ENCODE measurements around the gene DUSP12.
"Not testable (repeated sequence)": the region's sequence is repeated elsewhere in the genome, so short reads cannot be mapped to it uniquely, and the experiment has no call there.

The DUSP12 gene

DNA sequence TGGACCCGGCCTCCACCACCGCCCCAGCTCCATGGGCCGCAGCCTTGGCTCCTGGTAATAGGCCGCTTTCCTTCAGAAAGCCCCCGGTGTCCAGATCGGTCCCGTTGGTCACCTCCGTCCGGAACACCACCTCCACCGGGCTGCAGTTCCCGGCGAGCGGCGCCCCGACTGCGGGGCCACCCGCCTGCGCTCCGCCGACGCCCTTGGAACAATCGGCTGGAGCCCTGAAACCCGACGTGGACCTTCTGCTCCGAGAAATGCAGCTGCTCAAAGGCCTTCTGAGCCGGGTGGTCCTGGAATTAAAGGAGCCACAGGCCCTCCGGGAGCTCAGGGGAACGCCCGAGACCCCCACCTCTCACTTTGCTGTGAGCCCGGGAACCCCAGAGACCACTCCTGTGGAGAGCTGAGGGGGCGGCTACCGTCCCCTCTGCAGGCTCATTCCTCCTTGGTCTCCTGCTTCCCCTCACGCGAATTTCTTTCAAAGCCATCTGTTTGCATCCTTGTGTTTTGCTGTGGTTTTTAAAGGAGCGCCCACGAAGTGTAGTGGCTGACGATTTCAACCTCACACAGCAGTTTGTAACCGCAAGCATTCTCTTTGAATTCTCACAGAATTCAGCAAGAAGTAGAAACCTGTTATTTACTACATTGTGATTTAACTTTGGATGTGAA is 22.2 kb upstream of the DUSP12 start:
- DNase-seq (ENCODE audit: low spot score) = peak; percentile 67

DNA sequence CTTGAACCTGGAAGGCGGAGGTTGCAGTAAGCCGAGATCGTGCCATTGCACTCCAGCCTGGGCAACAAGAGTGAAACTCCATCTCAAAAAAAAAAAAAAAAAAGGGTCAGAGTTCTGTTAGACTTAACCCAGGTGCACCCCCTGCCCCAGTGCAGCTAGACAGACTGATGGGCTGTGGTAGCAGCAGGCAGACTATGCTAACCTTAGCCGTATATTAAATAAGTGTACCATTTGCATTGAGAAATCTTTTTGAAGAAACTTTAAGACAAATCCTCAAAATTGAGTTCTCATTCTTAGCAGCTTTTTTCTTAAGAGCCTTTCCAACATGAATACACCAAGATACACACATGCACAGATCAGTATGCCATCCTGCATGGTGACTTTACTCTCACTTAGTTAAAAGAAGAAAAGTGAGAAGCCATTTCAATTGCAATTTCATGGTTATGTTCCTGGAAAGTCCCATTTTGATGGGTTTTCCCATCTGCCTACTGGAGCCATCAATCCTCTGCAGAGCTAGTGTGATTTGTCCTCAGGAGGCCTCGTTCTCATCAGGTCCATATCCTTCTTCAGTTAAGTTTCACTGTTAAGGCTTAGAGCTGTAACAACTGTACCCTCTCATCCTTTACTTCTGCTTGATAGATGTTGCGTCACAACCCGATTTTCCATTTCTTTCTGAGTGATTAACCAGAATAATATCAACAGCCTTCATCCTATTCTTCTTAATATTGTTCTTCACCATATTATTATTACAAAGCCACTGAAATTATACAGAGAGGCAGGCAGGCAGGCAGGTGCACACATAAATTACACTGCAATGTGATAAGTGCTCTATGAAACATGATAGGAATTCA is 21.0 kb upstream of the DUSP12 start:
- DNase-seq (ENCODE audit: low spot score) = no peak

DNA sequence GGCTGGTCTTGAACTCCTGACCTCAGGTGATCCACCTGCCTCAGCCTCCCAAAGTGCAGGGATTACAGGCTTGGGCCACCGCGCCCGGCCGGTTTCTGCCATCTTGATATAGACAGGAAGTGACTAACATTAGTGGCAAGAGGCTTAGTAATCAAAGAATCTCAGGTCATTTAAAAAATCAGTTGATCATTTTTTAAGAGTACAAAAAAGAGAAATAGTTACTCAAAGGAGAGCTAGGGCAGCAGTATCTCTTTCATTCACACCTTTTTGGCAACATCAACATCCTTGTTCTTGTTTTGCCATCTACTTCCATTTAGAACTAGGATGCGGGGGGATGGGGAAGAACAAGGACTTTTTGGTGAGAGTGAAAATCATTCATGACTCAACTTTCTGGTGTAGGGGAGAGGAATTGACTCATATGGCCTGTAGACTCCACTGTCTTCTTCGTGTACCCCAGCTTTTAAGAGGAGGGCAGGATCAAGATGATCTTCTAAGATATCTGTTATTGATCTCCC is 19.5 kb upstream of the DUSP12 start:
- DNase-seq (ENCODE audit: low spot score) = no peak

DNA sequence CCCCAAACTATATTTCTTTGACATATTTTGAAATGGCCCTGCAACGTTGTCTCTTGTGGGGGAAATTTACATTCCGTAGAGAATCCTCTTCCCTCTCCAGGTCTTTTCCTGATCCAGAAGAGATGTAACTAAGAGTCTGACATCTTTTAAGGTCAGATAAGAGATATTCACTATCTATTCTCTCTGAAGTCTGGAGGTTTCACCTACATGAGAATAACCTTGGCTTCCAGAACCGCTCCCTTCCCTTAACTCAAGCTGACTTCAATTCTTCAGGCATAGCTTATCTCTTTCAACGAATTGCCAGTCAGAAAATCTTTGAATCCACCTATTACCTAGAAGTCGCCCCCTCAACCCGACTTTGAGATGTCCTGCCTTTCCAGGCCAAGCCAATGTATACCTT is 18.3 kb upstream of the DUSP12 start:
- DNase-seq (ENCODE audit: low spot score) = no peak

DNA sequence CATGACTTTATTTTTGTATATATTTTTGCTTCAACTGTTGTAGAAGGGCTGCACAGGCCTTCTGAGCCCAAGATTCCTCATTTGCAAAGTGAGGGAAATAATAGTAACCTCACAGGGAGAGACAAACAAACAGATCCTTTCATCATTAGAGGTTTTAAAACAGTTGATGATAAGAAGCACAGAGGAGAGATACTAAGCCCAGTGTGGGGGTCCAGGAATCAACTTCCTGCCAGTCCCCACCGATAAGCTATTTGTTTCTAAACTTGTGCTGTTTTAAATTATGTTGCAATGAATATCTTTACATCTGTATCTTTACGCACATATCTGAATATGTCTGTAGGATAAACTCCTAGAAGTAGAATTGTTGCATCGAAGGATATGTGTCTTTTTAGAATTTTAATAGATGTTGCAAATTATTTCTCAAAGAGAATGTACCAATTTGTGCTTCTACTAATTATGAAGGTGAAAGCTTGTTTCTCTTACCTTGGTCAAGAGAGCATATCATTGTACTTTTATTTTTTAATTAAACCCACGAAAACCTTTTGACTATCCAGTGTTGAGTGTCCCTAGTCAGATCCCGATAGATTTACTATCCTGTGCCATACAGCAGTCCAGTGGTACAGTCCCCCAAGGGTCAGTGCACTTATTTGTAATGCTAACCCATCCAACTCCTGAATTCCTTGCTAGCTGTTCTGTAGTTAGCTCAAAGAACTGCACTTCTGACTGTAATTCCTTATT is 17.4 kb upstream of the DUSP12 start:
- DNase-seq (ENCODE audit: low spot score) = no peak

DNA sequence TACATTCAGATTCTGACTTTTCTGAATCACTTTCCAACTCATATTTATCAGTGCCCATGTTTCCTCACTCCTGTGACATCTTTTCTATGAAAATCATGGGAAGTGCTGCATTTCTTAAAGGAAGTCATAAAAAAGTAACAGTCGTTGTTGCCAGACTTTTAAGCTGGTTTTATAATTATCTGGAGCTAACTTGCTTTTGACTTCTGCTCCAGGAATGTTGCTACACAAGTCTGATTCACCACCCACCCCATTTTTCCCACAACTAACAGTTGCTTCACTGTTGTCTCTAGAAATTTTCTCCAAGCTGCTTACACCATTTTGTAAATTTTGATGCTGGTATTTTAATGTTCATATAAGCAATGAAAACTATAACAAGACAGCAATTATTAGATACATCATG is 16.1 kb upstream of the DUSP12 start:
- DNase-seq (ENCODE audit: low spot score) = no peak

DNA sequence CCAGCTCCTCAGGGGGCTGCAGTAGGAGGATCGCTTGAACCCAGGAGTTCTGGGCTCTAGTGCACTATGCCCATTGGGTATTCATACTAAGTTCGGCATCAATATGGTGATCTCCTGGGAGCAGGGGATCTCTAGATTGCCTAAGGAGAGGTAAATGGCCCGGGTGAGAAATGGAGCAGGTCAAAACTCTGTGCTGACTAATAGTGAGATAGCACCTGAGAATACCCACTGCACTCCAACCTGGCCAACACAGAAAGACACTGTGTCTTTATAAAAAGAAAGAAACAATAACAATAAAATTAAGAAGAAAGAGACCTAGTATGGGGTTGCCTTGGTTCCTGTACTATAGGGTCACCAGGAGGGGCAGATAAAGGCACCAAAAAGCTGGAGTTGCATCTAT is 13.7 kb upstream of the DUSP12 start:
- no peak for DNase-seq (ENCODE audit: low spot score)

DNA sequence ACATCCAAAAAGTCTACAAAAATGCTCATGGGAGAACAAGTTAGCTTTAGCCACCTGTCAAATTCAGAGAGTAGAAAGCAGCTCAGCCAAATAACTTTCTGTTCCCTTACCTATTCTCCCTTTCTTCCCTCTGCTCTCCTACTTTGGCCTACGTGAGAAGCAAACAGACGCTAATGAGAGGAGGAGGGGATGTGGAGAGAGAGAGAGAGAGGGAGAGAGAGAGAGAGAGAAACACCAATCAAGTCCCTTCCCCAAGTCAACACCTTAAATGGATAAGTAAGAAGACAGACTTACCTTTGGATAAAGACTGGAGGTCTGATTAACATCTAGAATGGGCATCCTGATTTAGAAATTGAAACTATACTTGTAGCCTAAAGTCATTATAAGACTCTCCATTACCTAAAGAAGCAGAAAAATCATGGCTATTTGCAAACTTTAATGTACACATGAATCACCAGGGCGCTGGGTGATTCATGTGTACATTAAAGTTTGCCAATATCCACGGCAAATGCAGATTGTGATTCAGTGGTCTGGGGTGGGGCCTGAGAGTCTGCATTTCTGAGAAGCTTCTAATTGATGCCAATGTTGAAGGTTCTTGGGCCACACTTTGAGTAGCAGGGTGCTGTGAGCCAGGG is 13.1 kb upstream of the DUSP12 start:
- no peak for DNase-seq (ENCODE audit: low spot score)

DNA sequence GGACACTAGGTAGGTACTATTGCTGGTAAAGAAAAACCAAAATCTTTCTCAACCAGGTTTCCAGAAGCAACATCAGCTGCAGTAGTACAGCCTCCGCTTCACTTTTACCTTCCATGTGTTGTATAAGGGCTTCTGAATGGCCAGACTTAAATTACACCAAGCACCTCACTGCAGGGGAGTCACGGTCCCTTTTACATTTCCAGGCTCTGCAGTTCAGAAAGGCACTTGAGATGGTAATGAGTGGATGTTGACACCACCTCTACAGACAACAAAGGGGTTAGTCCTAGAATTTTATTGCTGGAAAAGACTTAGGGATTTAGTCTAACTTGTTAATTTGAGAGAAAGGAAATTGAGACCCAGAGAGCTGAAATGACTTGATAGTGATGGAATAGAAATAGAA is 12.0 kb upstream of the DUSP12 start:
- DNase-seq (ENCODE audit: low spot score) = no peak

DNA sequence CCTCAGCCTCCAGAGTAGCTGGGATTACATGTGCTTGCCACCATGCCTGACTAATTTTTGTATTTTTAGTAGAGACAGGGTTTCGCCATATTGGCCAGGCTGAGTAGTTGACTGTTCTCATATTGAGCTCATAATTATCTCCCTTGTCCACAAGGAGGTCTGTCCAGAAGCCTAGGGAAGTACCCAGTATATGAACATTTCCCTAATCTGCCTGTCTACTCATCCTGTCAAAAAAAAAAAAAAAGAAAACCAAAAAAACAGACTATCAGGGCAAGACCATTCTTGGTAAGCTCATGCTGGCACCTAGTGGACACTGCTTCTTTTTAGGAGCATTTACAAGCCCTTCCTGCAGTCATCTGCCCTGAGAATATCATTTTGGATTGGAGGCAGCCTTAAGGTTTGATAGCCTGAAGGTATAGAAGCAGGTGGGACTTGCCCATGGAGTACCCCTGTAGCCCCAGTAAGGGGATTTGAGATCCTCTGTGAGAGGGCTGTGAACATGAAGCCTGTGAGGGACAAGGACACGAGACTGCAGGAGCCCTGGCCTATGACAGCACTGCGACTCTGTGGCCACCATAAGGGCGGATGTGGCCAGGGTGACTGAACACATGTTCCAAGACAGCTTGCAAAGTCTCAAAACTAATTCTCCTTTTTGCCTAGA is 10.8 kb upstream of the DUSP12 start:
- DNase-seq (ENCODE audit: low spot score) = peak; percentile 83

DNA sequence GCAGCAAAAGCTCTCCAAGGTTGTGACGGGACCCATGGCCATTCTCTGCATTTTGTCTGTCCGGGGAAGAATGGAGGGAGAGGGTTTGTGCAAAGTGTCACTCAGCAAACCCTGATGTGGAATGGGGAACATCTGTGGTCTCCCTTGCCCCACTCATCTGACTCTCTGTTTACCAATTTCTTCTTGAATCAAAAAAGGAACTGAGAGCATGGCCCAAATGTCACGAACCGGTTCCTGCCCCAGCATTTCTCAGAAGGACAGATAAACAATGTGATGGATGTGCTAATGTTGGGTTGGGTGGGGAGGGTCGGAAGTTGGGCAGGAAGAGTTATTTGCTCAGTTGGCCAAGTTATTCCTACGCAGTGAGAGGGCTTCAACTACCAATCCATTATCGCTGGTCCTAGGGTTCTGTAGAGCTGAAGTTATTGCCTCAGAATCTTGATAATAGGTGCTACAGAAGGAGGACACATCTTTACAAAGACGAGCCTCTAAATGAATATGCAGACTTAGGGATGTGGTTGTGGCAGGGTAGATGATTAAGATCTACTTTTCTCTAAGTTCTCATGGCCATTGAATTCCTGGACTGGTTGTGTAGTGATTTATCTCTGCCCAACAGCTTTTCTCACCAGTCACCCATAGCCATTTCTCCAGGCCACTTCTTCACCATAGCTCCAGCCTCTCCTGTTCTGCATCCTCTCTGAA is 9.6 kb upstream of the DUSP12 start:
- peak; percentile 51 for DNase-seq (ENCODE audit: low spot score)

DNA sequence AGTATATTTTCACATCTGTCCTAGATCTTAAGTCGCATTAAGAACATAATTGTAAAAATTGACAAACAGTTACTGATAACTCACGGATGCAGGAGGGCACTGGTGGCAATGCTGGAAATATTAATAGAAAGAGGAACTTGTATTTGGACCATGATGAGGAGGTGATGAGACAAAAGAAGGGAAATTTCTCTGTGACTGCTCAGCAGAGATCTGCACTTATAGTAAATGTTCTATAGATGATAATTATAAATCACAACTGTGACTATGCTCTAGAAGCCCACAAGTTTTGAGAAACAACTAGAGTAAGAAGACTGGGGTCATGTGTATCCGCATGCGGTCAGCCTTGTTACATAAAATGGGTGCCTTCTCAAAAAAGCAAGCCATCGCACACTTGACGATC is 8.7 kb upstream of the DUSP12 start:
- DNase-seq (ENCODE audit: low spot score) = no peak

DNA sequence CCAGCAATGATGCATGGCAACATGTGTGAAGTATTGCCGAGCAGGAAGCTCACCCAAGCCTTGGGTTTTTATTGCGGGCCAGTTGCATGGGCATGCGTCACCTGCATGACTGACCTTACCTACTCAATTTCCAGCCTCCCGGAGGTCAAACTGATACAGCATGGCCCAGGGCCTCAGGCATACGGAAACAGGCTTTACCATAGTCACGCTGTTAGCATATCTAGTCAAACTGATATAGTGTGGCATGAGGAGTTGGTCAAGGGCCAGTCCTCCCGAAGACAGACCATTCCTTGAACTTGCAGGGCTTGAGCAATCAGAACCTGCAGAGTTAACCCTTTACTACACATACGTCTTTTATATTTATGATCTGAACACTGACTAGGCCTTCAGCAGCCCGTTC is 6.4 kb upstream of the DUSP12 start:
- no peak for DNase-seq (ENCODE audit: low spot score)

DNA sequence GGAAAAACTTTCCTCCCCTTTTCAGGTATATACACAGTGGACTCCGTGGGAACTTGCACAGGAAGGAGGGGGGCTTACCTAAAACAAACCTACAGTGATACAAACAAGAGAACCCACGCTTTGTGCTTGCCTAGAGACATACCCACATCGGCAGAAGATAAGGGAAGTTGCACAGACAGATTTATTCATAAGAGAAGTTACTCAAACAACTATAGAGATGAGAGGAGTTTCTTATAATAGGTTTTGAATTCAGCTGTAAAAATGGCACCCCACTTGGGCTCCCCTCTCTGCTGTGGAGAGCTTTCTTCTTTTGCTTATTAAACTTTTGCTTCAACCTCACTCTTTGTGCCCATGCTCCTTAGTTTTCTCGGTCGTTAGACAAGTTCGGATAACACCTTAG is 1.8 kb upstream of the DUSP12 start:
- DNase-seq (ENCODE audit: low spot score) = no peak

DNA sequence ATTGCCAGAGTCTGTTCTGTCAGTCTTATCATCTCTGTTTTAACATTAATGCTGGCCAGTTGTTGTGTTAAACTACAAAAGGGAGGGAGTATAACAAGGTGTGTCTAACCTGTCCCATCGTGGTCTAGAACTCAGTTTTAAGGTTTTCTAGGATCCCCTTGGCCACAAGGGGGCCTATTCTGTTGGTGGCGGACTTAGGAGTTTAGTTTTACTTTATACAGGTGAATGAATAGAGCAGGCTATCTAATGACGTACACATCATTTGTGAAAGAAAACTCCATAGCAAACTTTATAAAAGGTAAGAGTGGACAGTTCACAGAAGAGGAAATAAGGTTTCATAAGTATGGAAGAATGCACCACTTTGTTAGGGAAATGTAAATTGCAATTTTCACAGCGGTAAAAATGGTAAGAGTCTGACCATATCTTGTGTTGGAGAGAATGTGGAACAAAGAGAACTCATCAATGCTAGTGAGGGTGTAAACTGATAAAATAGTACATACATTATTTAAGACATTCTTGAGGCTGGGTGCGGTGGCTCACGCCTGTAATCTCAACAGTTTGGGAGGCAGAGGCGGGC is 14.0 kb downstream of the DUSP12 start:
- DNase-seq (ENCODE audit: low spot score) = peak; percentile 87

DNA sequence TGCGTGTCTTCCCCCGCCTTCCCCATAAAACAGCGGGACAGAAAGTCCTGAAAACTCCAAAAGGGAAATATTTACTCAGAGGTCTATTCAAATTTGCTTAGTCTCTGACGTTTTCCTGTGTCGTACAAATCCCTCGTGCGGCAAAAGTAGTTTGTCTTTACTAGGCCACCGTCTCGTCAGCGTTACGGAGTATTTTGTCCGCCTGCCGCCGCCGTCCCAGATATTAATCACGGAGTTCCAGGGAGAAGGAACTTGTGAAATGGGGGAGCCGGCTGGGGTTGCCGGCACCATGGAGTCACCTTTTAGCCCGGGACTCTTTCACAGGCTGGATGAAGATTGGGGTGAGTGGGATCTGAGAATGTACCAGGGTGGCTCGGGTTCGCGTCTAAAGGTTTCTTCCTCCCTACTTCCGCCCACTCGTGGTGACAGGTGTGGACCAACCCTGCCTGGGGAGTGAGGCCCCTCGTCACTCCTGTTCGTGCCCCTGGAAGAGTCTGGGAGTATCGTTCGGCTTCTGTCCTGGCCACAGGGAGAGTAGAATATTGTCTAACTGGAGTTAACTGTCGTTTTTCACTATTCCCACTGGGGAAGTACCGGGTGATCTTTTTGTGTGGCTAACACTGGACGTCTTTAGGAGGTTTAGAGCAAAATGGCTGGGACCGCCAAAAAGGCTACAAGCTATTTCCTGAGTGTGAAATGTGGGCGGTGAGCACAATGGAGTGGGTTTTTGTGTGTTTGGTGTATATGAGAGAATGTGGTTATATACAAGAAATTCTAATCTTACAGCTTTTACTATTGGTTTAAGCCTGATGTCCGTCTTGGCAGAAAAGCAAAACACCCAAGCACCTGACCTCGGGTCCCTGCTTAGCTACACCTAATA is 16.8 kb downstream of the DUSP12 start, which contains the start of gene ATF6:
Gene ATF6 (plus strand): TSS at position 219 of the 880 bp plus-strand sequence. CDS start 41 bp downstream, at position 260.
- DNase-seq (ENCODE audit: low spot score) = peak; percentile 93

DNA sequence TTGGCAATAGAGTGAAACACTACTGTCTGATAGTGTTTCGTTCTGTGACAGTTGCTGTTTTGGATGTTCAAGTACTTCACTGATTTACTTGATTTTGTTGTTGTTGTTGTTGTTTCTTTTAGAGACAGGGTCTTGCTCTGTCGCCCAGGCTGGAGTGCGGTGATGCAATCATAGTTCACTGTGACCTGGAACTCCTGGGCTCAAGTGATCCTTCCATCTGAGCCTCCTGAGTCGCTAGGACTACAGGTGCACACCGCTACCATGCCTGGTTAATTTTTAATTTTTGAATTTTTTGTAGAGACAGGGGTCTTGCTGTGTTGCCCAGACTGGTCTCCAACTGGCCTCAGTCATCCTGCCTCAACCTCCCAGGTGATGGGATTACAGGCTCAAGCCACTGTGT is 18.9 kb downstream of the DUSP12 start:
- no peak for DNase-seq (ENCODE audit: low spot score)

DNA sequence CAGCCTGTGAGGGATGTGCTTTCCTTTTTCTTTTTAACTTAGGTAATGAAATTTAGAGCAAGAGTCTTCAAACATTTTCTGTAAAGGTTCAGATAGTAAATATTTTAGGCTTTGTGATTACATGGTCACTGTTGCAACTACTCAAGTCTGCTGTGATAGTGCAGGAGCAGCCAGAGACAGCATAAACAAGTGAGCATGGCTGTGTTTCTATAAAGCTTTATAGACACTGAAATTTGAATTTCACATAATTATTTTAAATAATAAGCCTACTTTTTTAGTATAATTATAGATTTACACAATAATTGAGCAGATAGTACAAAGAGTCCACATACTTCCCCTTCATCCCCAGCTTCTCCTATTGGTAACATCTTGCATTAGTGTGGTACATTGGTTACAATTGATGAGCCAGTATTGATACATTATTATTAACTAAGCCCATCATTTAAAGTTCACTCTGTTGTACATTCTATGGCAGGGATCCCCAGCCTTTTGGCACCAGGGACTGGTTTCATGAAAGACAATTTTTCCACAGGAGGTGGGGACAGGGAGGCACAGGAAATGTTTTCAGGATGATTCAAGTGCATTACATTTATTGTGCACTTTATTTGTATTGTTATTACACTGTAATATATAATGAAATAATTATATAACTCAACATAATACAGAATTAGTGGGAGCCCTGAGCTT is 19.5 kb downstream of the DUSP12 start:
- no peak for DNase-seq (ENCODE audit: low spot score)

DNA sequence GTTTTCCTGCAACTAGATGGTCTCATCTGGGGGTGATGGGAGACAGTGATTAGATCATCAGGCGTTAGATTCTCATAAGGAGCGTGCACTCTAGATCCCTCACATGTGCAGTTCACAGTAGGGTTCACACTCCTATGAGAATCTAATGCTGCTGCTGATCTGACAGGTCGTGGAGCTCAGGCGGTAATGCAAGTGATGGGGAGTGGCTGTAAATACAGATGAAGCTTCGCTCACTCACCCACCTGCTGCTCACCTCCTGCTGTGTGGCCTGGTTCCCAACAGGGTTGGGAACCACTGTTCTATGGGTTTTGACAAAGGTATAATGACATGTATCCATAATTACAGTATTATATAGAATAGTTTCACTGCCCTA is 20.1 kb downstream of the DUSP12 start:
- not testable (repeated sequence) for DNase-seq (ENCODE audit: low spot score)
